Karpas-422 (cell line): Measurements from ENCODE around the gene PTGES2. TPM values are rescaled to one million over a fixed set of nuclear protein-coding genes. Genes with fewer than 3 reads are reported as not detected.
A peak's percentile ranks its signal among the peaks of the same experiment; 100 is the strongest.

Source experiments
- DNase-seq: peaks from one replicate; pipeline ENCODE4 v3.0.0-alpha.2; 2015
- H2AFZ ChIP-seq: fragments of 200-600 bp; sonication (generic); 2 replicates; pipeline ENCODE4 v1.6.1; 2014; ENCODE audit warnings: antibody characterized with exemption, low read length, mixed read lengths
- H3K27ac ChIP-seq: fragments of 200-600 bp; sonication (generic); 2 replicates; pipeline ENCODE4 v1.5.1; 2014; ENCODE audit warnings: mild to moderate bottlenecking, low read length, moderate library complexity
- H3K27me3 ChIP-seq: fragments of 200-600 bp; sonication (generic); 2 replicates; pipeline ENCODE4 v1.6.1; 2014; ENCODE audit warnings: low read length, mixed read lengths
- H3K36me3 ChIP-seq: fragments of 200-600 bp; sonication (generic); 2 replicates; pipeline ENCODE4 v1.6.1; 2014; ENCODE audit warnings: low read length, mixed read lengths; ENCODE audit not compliant: insufficient read depth
- H3K4me1 ChIP-seq: fragments of 200-600 bp; sonication (generic); 2 replicates; pipeline ENCODE4 v1.6.1; 2014; ENCODE audit warnings: mild to moderate bottlenecking, low read length, mixed read lengths
- H3K4me2 ChIP-seq: fragments of 200-600 bp; sonication (generic); 2 replicates; pipeline ENCODE4 v1.6.1; 2014; ENCODE audit warnings: low read length, low read depth, mild to moderate bottlenecking; ENCODE audit not compliant: poor library complexity, severe bottlenecking
- H3K4me3 ChIP-seq: fragments of 200-600 bp; sonication (generic); 2 replicates; pipeline ENCODE4 v1.5.1; 2014; ENCODE audit warnings: mild to moderate bottlenecking, antibody characterized with exemption, low read length, mixed read lengths
- H3K79me2 ChIP-seq: fragments of 200-600 bp; sonication (generic); 2 replicates; pipeline ENCODE4 v1.6.1; 2014; ENCODE audit warnings: mild to moderate bottlenecking, low read length, mixed read lengths
- H3K9ac ChIP-seq: fragments of 200-600 bp; sonication (generic); 2 replicates; pipeline ENCODE4 v1.6.0; 2014; ENCODE audit warnings: low read length
- H3K9me2 ChIP-seq: fragments of 200-600 bp; sonication (generic), shearing (Covaris generic); replicated peaks from 2 replicates; pipeline ENCODE4 v1.6.0; 2014; ENCODE audit warnings: mild to moderate bottlenecking, low read length, moderate library complexity; ENCODE audit not compliant: insufficient read depth
- H3K9me3 ChIP-seq: fragments of 300-700, 200-600 bp; sonication (generic); 2 replicates; pipeline ENCODE4 v1.6.1; 2014; ENCODE audit warnings: low read length, mixed read lengths
- H4K20me1 ChIP-seq: fragments of 200-600 bp; sonication (generic); 2 replicates; pipeline ENCODE4 v1.6.1; 2014; ENCODE audit warnings: mild to moderate bottlenecking, antibody characterized with exemption, low read length, low read depth; ENCODE audit not compliant: insufficient read depth
- total RNA-seq: library from RNA; depleted of rRNA; stranded (reverse); fragments of >200 nt; shearing (Covaris generic); gene quantifications from 2 replicates; pipeline ENCODE4 v1.2.3, GENCODE V29; 2014; ENCODE audit warnings: low replicate concordance

Gene PTGES2
- total RNA-seq, 1 experiment from 2014 or later = 68.4 TPM

GRCh38 chr9:128127990-128128835 lies 684 bp upstream of the PTGES2 start:
- Histone ChIP-seq H3K79me2 (peaks cover 31% of the 10 kb centered on the region), H3K9ac (peak overlapping the region; percentile 97), H3K4me3 (peak overlapping the region; percentile 94), H3K4me1 (peaks cover 24% of the 10 kb centered on the region), H3K27ac (peak overlapping the region; percentile 89), H4K20me1 (no peaks in the 10 kb centered on the region; the same call in 1 of the 2 replicates), H3K27me3 (no peaks in the 10 kb centered on the region), H3K9me3 (no peaks in the 10 kb centered on the region), H2AFZ (peak overlapping the region; percentile 92), H3K4me2 (peak overlapping the region; percentile 89), H3K36me3 (no peaks in the 10 kb centered on the region), H3K9me2 (no peaks in the 10 kb centered on the region)
- DNase-seq = peak; percentile 97

GRCh38 chr9:128125580-128126354 lies 1.8 kb downstream of the PTGES2 start:
- no peaks in the 10 kb centered on the region for H3K27me3 ChIP-seq
- H3K36me3 ChIP-seq = no peaks in the 10 kb centered on the region
- no peaks in the 10 kb centered on the region; the same call in 1 of the 2 replicates for H4K20me1 ChIP-seq
- no peaks in the 10 kb centered on the region for H3K9me3 ChIP-seq
- peaks cover 31% of the 10 kb centered on the region for H3K79me2 ChIP-seq
- H3K4me3 ChIP-seq = peak overlapping the region; percentile 94
- peak overlapping the region; percentile 49 for H3K27ac ChIP-seq
- no peaks in the 10 kb centered on the region for H3K9me2 ChIP-seq
- peak; percentile 49 for DNase-seq
- H2AFZ ChIP-seq = no peak overlapping the region
- H3K4me2 ChIP-seq = peak overlapping the region; percentile 89
- H3K9ac ChIP-seq = peak overlapping the region; percentile 97
- H3K4me1 ChIP-seq = peaks cover 24% of the 10 kb centered on the region

- H3K9ac ChIP-seq = peak overlapping the region; percentile 97; the same call in 1 of the 2 replicates
- no peaks in the 10 kb centered on the region for H3K36me3 ChIP-seq
- H2AFZ ChIP-seq = no peak overlapping the region
- peak overlapping the region; percentile 89 for H3K4me2 ChIP-seq
- peaks cover 31% of the 10 kb centered on the region for H3K79me2 ChIP-seq
- no peaks in the 10 kb centered on the region; the same call in 1 of the 2 replicates for H4K20me1 ChIP-seq
- peak; percentile 70 for DNase-seq
- no peaks in the 10 kb centered on the region for H3K27me3 ChIP-seq
- H3K27ac ChIP-seq = no peak overlapping the region
- H3K9me3 ChIP-seq = no peaks in the 10 kb centered on the region
- H3K4me3 ChIP-seq = peak overlapping the region; percentile 94
- H3K9me2 ChIP-seq = no peaks in the 10 kb centered on the region
- H3K4me1 ChIP-seq = peaks cover 24% of the 10 kb centered on the region
These were observed 2.5 kb downstream of the PTGES2 start for GRCh38 chr9:128124873-128125579.

- no peaks in the 10 kb centered on the region for H3K9me3 ChIP-seq
- H4K20me1 ChIP-seq = no peaks in the 10 kb centered on the region; the same call in 1 of the 2 replicates
- no peaks in the 10 kb centered on the region for H3K36me3 ChIP-seq
- H3K4me2 ChIP-seq = no peak overlapping the region
- H3K27ac ChIP-seq = no peak overlapping the region
- H3K9ac ChIP-seq = no peak overlapping the region
- H3K4me1 ChIP-seq = peaks cover 24% of the 10 kb centered on the region
- H3K79me2 ChIP-seq = peaks cover 31% of the 10 kb centered on the region
- no peak overlapping the region for H3K4me3 ChIP-seq
- no peak for DNase-seq
- no peak overlapping the region for H2AFZ ChIP-seq
- H3K9me2 ChIP-seq = no peaks in the 10 kb centered on the region
- H3K27me3 ChIP-seq = no peaks in the 10 kb centered on the region
These were observed 3.1 kb downstream of the PTGES2 start for GRCh38 chr9:128124451-128124850.

GRCh38 chr9:128123451-128124080 lies 4.0 kb downstream of the PTGES2 start:
- no peak overlapping the region for H3K4me3 ChIP-seq
- H4K20me1 ChIP-seq = no peaks in the 10 kb centered on the region; the same call in 1 of the 2 replicates
- no peaks in the 10 kb centered on the region for H3K27me3 ChIP-seq
- no peaks in the 10 kb centered on the region for H3K9me2 ChIP-seq
- H3K9me3 ChIP-seq = no peaks in the 10 kb centered on the region
- no peak overlapping the region for H2AFZ ChIP-seq
- no peak overlapping the region for H3K9ac ChIP-seq
- H3K4me2 ChIP-seq = no peak overlapping the region
- DNase-seq = no peak
- H3K79me2 ChIP-seq = peaks cover 31% of the 10 kb centered on the region
- H3K27ac ChIP-seq = no peak overlapping the region
- H3K36me3 ChIP-seq = no peaks in the 10 kb centered on the region
- peaks cover 17% of the 10 kb centered on the region for H3K4me1 ChIP-seq

GRCh38 chr9:128122809-128123175 lies 4.7 kb downstream of the PTGES2 start:
- Histone ChIP-seq H3K36me3 (no peaks in the 10 kb centered on the region), H3K9me2 (no peaks in the 10 kb centered on the region), H3K9ac (no peak overlapping the region), H3K4me1 (peaks cover 17% of the 10 kb centered on the region), H3K9me3 (no peaks in the 10 kb centered on the region), H3K27ac (no peak overlapping the region), H3K27me3 (no peaks in the 10 kb centered on the region), H3K4me3 (no peak overlapping the region), H2AFZ (no peak overlapping the region), H4K20me1 (no peaks in the 10 kb centered on the region; the same call in 1 of the 2 replicates), H3K79me2 (peaks cover 31% of the 10 kb centered on the region), H3K4me2 (no peak overlapping the region)
- DNase-seq = no peak

GRCh38 chr9:128121924-128122808 lies 5.4 kb downstream of the PTGES2 start:
- Histone ChIP-seq H3K4me3 (no peak overlapping the region), H3K9me3 (no peaks in the 10 kb centered on the region), H3K27me3 (no peaks in the 10 kb centered on the region), H3K4me1 (peaks cover 18% of the 10 kb centered on the region), H2AFZ (no peak overlapping the region), H3K4me2 (no peak overlapping the region), H4K20me1 (no peaks in the 10 kb centered on the region; the same call in 1 of the 2 replicates), H3K36me3 (no peaks in the 10 kb centered on the region), H3K9me2 (no peaks in the 10 kb centered on the region), H3K9ac (no peak overlapping the region), H3K27ac (no peak overlapping the region), H3K79me2 (peaks cover 28% of the 10 kb centered on the region)
- no peak for DNase-seq
